Liver (tissue), 9 donors: ENCODE results near the gene POU3F3. TPM values are rescaled to one million over a fixed set of nuclear protein-coding genes. Genes with fewer than 3 reads are reported as not detected.

Experiments used
- DNase-seq: peaks from one replicate; pipeline ENCODE4 v3.0.0-alpha.2; 2017; ENCODE audit warnings: low spot score
- H3K27ac ChIP-seq, 2 donors: one replicate each; pipeline ENCODE4 v1.7.0; 2013; ENCODE audit warnings: inconsistent platforms in 2 of 2, low read length in 2 of 2, control low read depth in 1 of 2, low read depth in 1 of 2, mild to moderate bottlenecking in 1 of 2
- H3K27me3 ChIP-seq, 4 donors: one replicate each; pipeline versions ENCODE4 v1.6.1 to v1.7.0; 2013; ENCODE audit warnings: low read length in 3 of 4, inconsistent platforms in 1 of 4, mild to moderate bottlenecking in 1 of 4, moderate library complexity in 1 of 4; ENCODE audit not compliant: control insufficient read depth in 4 of 4, insufficient read depth in 4 of 4
- H3K36me3 ChIP-seq, 4 donors: one replicate each; pipeline versions ENCODE4 v1.6.1 to v1.7.0; 2013; ENCODE audit warnings: low read length in 3 of 4, mild to moderate bottlenecking in 3 of 4, low read depth in 1 of 4, moderate library complexity in 1 of 4; ENCODE audit not compliant: control insufficient read depth in 4 of 4, insufficient read depth in 3 of 4
- H3K4me1 ChIP-seq, 4 donors: one replicate each; pipeline versions ENCODE4 v1.6.1 to v1.7.0; 2013; ENCODE audit warnings: low read length in 3 of 4, mild to moderate bottlenecking in 3 of 4, moderate library complexity in 1 of 4; ENCODE audit not compliant: control insufficient read depth in 4 of 4, insufficient read depth in 4 of 4
- H3K4me3 ChIP-seq, 3 donors: one replicate each; pipeline versions ENCODE4 v1.6.1 to v1.7.0; 2013; ENCODE audit warnings: low read length in 3 of 3, control low read depth in 1 of 3, low read depth in 1 of 3, mild to moderate bottlenecking in 1 of 3
- H3K9ac ChIP-seq, 2 donors: one replicate each; pipeline ENCODE4 v1.7.0; 2013; ENCODE audit warnings: low read length in 2 of 2, mild to moderate bottlenecking in 2 of 2, moderate library complexity in 2 of 2, control low read depth in 1 of 2, low read depth in 1 of 2
- H3K9me3 ChIP-seq, 4 donors: one replicate each; pipeline versions ENCODE4 v1.6.1 to v1.7.0; 2013; ENCODE audit warnings: low read length in 3 of 4; ENCODE audit not compliant: control insufficient read depth in 4 of 4
- ATF3 ChIP-seq: IDR thresholded peaks from 2 replicates; pipeline ENCODE4 v1.6.1; 2016; ENCODE audit warnings: antibody characterized with exemption
- CTCF ChIP-seq: fragments of 150-350 bp; IDR thresholded peaks from 2 replicates; pipeline ENCODE4 v1.5.1; 2017; ENCODE audit warnings: improper control_type of control experiment, low read depth, low read length; ENCODE audit not compliant: missing input control
- EGR1 ChIP-seq, 2 donors: IDR thresholded peaks; 2 replicates each; pipeline ENCODE4 v1.6.1; 2016 to 2018; ENCODE audit warnings: antibody characterized with exemption in 2 of 2, low read depth in 2 of 2
- FOXA1 ChIP-seq: IDR thresholded peaks from 2 replicates; pipeline ENCODE4 v1.6.1; 2016; ENCODE audit warnings: antibody characterized with exemption
- FOXA2 ChIP-seq: IDR thresholded peaks from 2 replicates; pipeline ENCODE4 v1.6.1; 2016; ENCODE audit warnings: antibody characterized with exemption
- GABPA ChIP-seq, 2 donors: IDR thresholded peaks in 1 of 2; conservative IDR thresholded peaks in 1 of 2; 2 replicates each; pipeline ENCODE4 v1.6.1; 2016; ENCODE audit warnings: antibody characterized with exemption in 2 of 2, mild to moderate bottlenecking in 1 of 2, moderate library complexity in 1 of 2
- HNF4A ChIP-seq, 2 donors: conservative IDR thresholded peaks; 2 replicates each; pipeline ENCODE4 v1.6.1; 2016; ENCODE audit warnings: antibody characterized with exemption in 2 of 2, mild to moderate bottlenecking in 2 of 2
- HNF4G ChIP-seq: IDR thresholded peaks from 2 replicates; pipeline ENCODE4 v1.6.1; 2016; ENCODE audit warnings: antibody characterized with exemption
- MAX ChIP-seq: IDR thresholded peaks from 2 replicates; pipeline ENCODE4 v1.6.1; 2016; ENCODE audit warnings: antibody characterized with exemption
- NR2F2 ChIP-seq: IDR thresholded peaks from 2 replicates; pipeline ENCODE4 v1.6.1; 2016; ENCODE audit warnings: antibody characterized with exemption
- RAD21 ChIP-seq, 2 donors: IDR thresholded peaks; 2 replicates each; pipeline ENCODE4 v1.6.1; 2016; ENCODE audit warnings: antibody characterized with exemption in 2 of 2, mild to moderate bottlenecking in 2 of 2
- REST ChIP-seq: IDR thresholded peaks from 2 replicates; pipeline ENCODE4 v1.6.1; 2016; ENCODE audit warnings: antibody characterized with exemption, mild to moderate bottlenecking
- RXRA ChIP-seq, 2 donors: IDR thresholded peaks; 2 replicates each; pipeline ENCODE4 v1.6.1; 2017 to 2018; ENCODE audit warnings: antibody characterized with exemption in 2 of 2, mild to moderate bottlenecking in 1 of 2
- SP1 ChIP-seq: IDR thresholded peaks from 2 replicates; pipeline ENCODE4 v1.6.1; 2018; ENCODE audit warnings: antibody characterized with exemption, mild to moderate bottlenecking
- TAF1 ChIP-seq: conservative IDR thresholded peaks from 2 replicates; pipeline ENCODE4 v1.6.1; 2016; ENCODE audit warnings: antibody characterized with exemption, mild to moderate bottlenecking
- YY1 ChIP-seq: IDR thresholded peaks from 2 replicates; pipeline ENCODE4 v1.6.1; 2016; ENCODE audit warnings: antibody characterized with exemption, mild to moderate bottlenecking
- ZBTB33 ChIP-seq: IDR thresholded peaks from 2 replicates; pipeline ENCODE4 v1.6.1; 2016; ENCODE audit warnings: antibody characterized with exemption
- WGBS: extraction: QIAGEN DNeasy Blood & Tissue Kit; methylation state at CpG from one replicate; pipeline ENCODE4 v1.1.7; 2013; 5-methylcytosine and 5-hydroxymethylcytosine counted together
- polyA plus RNA-seq, 2 donors: library from polyadenylated mRNA; stranded (reverse) in 1 of 2; unstranded in 1 of 2; fragments of 200-250 nt in 1 of 2; fragments of >200 nt in 1 of 2; fragmentation: Nextera tagmentation in 1 of 2; extraction: Ambion mirVana in 1 of 2; gene quantifications; one replicate each; pipeline versions ENCODE4 v1.2.1 to v1.2.3, GENCODE V29; 2013 to 2015
- total RNA-seq, 2 donors: library from RNA; depleted of rRNA; stranded (reverse); fragments of >200 nt; gene quantifications; one replicate each; pipeline ENCODE4 v1.2.3, GENCODE V29; 2014
- donor health status: healthy.
- donor health status: healthy.
- donor health status: healthy.
- donor health status: healthy.
- donor health status: healthy.

The POU3F3 gene
- total and polyA plus RNA-seq, 4 donors = not detected

GRCh38 chr2:104857262-104858005 is 3.5 kb downstream of the POU3F3 start (continued):
- TF ChIP-seq CTCF = no peak
- TF ChIP-seq FOXA2 = no peak
- TF ChIP-seq ATF3 = no peak
- TF ChIP-seq SP1 = no peak

- 14% methylated on average over 18 of the region's 18 CpGs for WGBS
- Histone ChIP-seq H3K4me3 (peak overlapping the region in 1 of 3 donors; percentile 38), H3K9me3 (peaks cover 0 to 3% (median 0%) of the 10 kb centered on the region in 4 donors), H3K36me3 (no peaks in the 10 kb centered on the region), H3K27ac (no peak overlapping the region), H3K9ac (no peak overlapping the region), H3K4me1 (peaks cover 7 to 28% (median 14%) of the 10 kb centered on the region in 4 donors), H3K27me3 (peaks cover 4 to 42% (median 28%) of the 10 kb centered on the region in 4 donors)
- TF ChIP-seq GABPA (IDR thresholded peaks at IDR 0.05 in 1 of 2, conservative IDR thresholded peaks at IDR 0.05 in 1 of 2) (no peak), HNF4A (conservative IDR thresholded peaks at IDR 0.05) (no peak), TAF1 (no peak), SP1 (no peak), RAD21 (IDR thresholded peaks at IDR 0.05) (no peak), REST (no peak), MAX (no peak), ATF3 (no peak), EGR1 (IDR thresholded peaks at IDR 0.05; ENCODE audit: low read depth in 2 of 2) (no peak), FOXA2 (no peak), FOXA1 (no peak), NR2F2 (no peak), HNF4G (no peak), CTCF (no peak), ZBTB33 (no peak), YY1 (no peak), RXRA (IDR thresholded peaks at IDR 0.05) (no peak)
- no peak for DNase-seq
These were observed 4.4 kb downstream of the POU3F3 start for GRCh38 chr2:104858006-104858978.
